GM23248 (cell line): ENCODE results near the gene SPATA6.

ENCODE experiments used
- EZH2 ChIP-seq: fragments of 200-600 bp; sonication (generic); IDR thresholded peaks from 2 replicates; pipeline ENCODE4 v1.6.1; 2018; ENCODE audit warnings: antibody characterized with exemption, mild to moderate bottlenecking; ENCODE audit not compliant: insufficient read depth, poor library complexity, severe bottlenecking
- EZH2phosphoT487 ChIP-seq: fragments of 200-600 bp; sonication (generic); IDR thresholded peaks from 2 replicates; pipeline ENCODE4 v1.6.1; 2018; ENCODE audit warnings: antibody characterized with exemption, moderate library complexity, mild to moderate bottlenecking, low read depth; ENCODE audit not compliant: insufficient read depth

DNA sequence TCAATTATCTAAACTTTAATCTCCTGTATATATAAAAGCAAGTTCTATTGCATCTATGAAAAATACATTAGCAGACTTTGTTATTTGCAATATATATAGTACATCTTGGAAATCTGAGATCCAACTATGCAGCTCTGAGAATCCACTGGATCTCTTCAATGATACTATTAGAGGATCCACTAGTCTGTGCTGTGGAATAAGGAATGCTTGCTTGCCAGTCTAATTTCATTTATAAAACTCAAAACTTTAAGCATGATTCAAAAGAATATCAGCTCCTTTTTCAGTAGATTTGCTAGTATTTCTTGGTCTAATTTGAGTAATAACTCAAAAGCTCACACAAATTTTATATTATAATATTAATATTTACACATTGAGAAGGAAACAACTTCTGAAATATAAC is 115.1 kb downstream of the SPATA6 start:
- TF ChIP-seq EZH2phosphoT487 (no peak), EZH2 (no peak)
